Measurements from ENCODE around the gene EPHA4. TPM values are rescaled to one million over a fixed set of nuclear protein-coding genes. Genes with fewer than 3 reads are reported as not detected.

EPHA4 gene
- polyA plus RNA-seq, 2 of the 4 experiments (the other 2 are of a cell fraction) = 0.54 to 1.1 TPM

DNA sequence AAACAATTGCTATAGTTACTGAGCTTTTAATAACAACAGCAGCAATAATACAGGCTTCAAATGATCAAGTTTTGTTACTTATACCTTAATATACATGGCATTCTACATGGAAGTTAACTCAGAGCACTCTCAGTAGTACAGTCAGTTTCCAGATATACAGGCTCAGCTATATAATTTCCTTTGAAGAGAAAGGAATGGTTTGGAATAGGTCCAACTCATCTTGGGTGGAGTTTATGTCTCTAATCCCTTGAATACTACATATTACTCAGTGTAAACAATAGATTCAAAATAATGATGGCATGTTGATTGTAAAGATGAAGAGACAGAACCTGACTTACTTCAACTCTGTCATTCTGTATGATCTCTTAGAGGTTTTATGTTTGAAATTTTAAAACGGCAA lies 174.9 kb downstream of the EPHA4 start:
- Histone ChIP-seq H3K9me3 (no peaks in the 10 kb centered on the region), H3K4me1 (no peaks in the 10 kb centered on the region), H3K4me3 (no peak overlapping the region), H3K4me2 (no peak overlapping the region), H3K27ac (no peak overlapping the region)
- WGBS (ENCODE audit: missing lambda C conversion rate) = 9% methylated on average over 1 of the region's 1 CpG
- no peak for DNase-seq (ENCODE audit: low read depth in 1 of 2, low spot score in 1 of 2)
- ChIA-PET CTCF (no interaction called here), POLR2A (no interaction called here)
- TF ChIP-seq BHLHE40 (IDR thresholded peaks at IDR 0.05; ENCODE audit: low read depth, low read length) = no peak
- no peak for TF ChIP-seq CBX8 (IDR thresholded peaks at IDR 0.05)
- TF ChIP-seq, protein P1, sequence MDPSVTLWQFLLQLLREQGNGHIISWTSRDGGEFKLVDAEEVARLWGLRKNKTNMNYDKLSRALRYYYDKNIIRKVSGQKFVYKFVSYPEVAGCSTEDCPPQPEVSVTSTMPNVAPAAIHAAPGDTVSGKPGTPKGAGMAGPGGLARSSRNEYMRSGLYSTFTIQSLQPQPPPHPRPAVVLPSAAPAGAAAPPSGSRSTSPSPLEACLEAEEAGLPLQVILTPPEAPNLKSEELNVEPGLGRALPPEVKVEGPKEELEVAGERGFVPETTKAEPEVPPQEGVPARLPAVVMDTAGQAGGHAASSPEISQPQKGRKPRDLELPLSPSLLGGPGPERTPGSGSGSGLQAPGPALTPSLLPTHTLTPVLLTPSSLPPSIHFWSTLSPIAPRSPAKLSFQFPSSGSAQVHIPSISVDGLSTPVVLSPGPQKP (IDR thresholded peaks at IDR 0.05; ENCODE audit: low read depth, low read length) = no peak
- TF ChIP-seq POLR2AphosphoS2 (conservative IDR thresholded peaks at IDR 0.05; ENCODE audit: low read length) = no peak
- TF ChIP-seq, protein P2, sequence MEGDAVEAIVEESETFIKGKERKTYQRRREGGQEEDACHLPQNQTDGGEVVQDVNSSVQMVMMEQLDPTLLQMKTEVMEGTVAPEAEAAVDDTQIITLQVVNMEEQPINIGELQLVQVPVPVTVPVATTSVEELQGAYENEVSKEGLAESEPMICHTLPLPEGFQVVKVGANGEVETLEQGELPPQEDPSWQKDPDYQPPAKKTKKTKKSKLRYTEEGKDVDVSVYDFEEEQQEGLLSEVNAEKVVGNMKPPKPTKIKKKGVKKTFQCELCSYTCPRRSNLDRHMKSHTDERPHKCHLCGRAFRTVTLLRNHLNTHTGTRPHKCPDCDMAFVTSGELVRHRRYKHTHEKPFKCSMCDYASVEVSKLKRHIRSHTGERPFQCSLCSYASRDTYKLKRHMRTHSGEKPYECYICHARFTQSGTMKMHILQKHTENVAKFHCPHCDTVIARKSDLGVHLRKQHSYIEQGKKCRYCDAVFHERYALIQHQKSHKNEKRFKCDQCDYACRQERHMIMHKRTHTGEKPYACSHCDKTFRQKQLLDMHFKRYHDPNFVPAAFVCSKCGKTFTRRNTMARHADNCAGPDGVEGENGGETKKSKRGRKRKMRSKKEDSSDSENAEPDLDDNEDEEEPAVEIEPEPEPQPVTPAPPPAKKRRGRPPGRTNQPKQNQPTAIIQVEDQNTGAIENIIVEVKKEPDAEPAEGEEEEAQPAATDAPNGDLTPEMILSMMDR (IDR thresholded peaks at IDR 0.05) = no peak
- TF ChIP-seq HEYL (CRISPR knock-in tag; IDR thresholded peaks at IDR 0.05) = no peak
- TF ChIP-seq ZC3H11A (IDR thresholded peaks at IDR 0.05) = no peak
- TF ChIP-seq EHMT2 (IDR thresholded peaks at IDR 0.05; ENCODE audit: low read depth) = no peak
- no peak for TF ChIP-seq HOXA7 (CRISPR knock-in tag; IDR thresholded peaks at IDR 0.05)
- no peak for TF ChIP-seq ZSCAN20 (CRISPR knock-in tag; IDR thresholded peaks at IDR 0.05)
- TF ChIP-seq, protein P3, sequence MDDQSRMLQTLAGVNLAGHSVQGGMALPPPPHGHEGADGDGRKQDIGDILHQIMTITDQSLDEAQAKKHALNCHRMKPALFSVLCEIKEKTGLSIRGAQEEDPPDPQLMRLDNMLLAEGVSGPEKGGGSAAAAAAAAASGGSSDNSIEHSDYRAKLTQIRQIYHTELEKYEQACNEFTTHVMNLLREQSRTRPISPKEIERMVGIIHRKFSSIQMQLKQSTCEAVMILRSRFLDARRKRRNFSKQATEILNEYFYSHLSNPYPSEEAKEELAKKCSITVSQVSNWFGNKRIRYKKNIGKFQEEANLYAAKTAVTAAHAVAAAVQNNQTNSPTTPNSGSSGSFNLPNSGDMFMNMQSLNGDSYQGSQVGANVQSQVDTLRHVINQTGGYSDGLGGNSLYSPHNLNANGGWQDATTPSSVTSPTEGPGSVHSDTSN (IDR thresholded peaks at IDR 0.05) = no peak
- TF ChIP-seq FOSL2 (IDR thresholded peaks at IDR 0.05) = no peak
- TF ChIP-seq FOSL2 (CRISPR knock-in tag; IDR thresholded peaks at IDR 0.05) = no peak
- no peak for TF ChIP-seq TP53 (CRISPR knock-in tag; IDR thresholded peaks at IDR 0.05)
- no peak for TF ChIP-seq RARB (CRISPR knock-in tag; IDR thresholded peaks at IDR 0.05)
- no peak for TF ChIP-seq MYC (IDR thresholded peaks at IDR 0.05; ENCODE audit: borderline replicate concordance, low read length)
- no peak for TF ChIP-seq ESRRA (IDR thresholded peaks at IDR 0.05; ENCODE audit: borderline replicate concordance, low read length)
- no peak for TF ChIP-seq RAD21 (conservative IDR thresholded peaks at IDR 0.05 in 1 of 2, IDR thresholded peaks at IDR 0.05 in 1 of 2)
- TF ChIP-seq PHF8 (IDR thresholded peaks at IDR 0.05; ENCODE audit: borderline replicate concordance, low read depth) = no peak
- TF ChIP-seq ZFP36 (IDR thresholded peaks at IDR 0.05; ENCODE audit: borderline replicate concordance, partially characterized antibody) = no peak
- no peak for TF ChIP-seq CEBPB (IDR thresholded peaks at IDR 0.05)
- no peak for FAIRE-seq
- no peak for ATAC-seq

DNA sequence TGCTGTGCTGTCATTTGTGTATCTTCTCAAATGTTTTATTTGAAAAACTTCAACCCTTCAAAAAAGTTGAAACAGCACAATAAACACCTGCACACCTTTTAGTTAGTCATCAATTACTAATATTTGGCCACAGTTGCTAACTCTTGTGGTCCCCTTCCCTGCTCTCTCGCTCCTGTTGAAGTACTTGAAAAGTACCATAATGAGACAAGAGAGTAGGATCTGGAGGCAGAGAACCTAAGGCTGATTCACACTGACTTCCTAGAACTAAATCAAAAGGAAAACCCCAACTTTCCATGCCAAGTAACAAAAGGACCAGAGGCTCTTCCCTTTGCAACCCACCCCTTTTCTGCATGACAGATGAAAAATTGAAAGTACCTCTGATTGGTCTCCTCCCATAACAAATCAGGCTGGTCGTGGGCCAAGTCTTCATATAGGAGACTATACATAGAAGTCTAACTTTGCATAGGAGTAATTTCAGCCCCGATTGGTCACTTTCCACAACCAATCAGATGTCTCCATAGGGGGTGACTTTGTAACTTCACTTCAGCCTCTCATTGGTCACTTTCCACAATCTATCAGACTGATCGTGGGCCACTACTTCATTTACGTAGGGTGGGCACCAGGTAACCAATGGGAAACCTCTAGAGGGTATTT lies 179.7 kb downstream of the EPHA4 start:
- POLR2A ChIA-PET = no interaction called here

More for the DNA sequence above, 179.7 kb downstream of the EPHA4 start:
- ATAC-seq (no peak), FAIRE-seq (no peak), DNase-seq (ENCODE audit: low read depth in 1 of 2, low spot score in 1 of 2) (no peak)
- no peak overlapping the region for H3K4me3 ChIP-seq
- TF ChIP-seq CBX8 (IDR thresholded peaks at IDR 0.05) (peak; percentile 38; the same call in 1 of the 2 replicates), SMC3 (IDR thresholded peaks at IDR 0.05) (no peak), HOXB13 (CRISPR knock-in tag; IDR thresholded peaks at IDR 0.05; ENCODE audit: low read depth) (no peak)
- no peak overlapping the region for H3K4me2 ChIP-seq
- 12% methylated on average over 5 of the region's 5 CpGs for WGBS (ENCODE audit: missing lambda C conversion rate)
- CTCF ChIA-PET = no interaction called here
- no peaks in the 10 kb centered on the region for H3K4me1 ChIP-seq
- H3K9me3 ChIP-seq = no peaks in the 10 kb centered on the region
- no peak overlapping the region for H3K27ac ChIP-seq
